Measurements from ENCODE around the gene KIAA2012.

The KIAA2012 gene

GRCh38 chr2:202122980-202123720, 50.1 kb downstream of the KIAA2012 start:
- no peak for TF ChIP-seq CTCF (IDR thresholded peaks at IDR 0.05; ENCODE audit: low read depth, low read length)
- DNase-seq (ENCODE audit: extremely low read depth, low read depth): no peak

- no peak for TF ChIP-seq CTCF (IDR thresholded peaks at IDR 0.05; ENCODE audit: low read depth, low read length)
- DNase-seq (ENCODE audit: extremely low read depth, low read depth): no peak
Observed at GRCh38 chr2:202124286-202124685, 51.2 kb downstream of the KIAA2012 start.

GRCh38 chr2:202127687-202128331, 54.8 kb downstream of the KIAA2012 start:
- no peak for TF ChIP-seq CTCF (IDR thresholded peaks at IDR 0.05; ENCODE audit: low read depth, low read length)
- no peak for DNase-seq (ENCODE audit: extremely low read depth, low read depth)

DNA sequence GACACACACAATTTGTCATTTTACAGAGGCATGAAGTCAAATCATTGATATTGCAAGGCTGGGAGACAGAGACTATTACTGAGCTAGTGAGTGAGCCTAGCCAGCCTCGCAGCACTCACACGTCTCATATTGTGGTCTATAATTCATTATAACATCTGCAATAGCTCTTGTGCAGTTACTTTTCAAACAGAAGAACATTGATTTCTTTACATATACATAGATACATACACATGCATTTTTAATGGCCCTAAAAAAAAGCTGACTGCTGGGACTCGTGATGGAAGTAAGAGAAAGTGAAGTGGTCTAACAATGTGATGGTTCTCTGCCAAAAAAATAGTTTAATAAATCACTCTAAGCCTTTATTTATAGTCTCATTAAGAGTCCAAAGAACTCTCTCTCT, 56.8 kb downstream of the KIAA2012 start:
- TF ChIP-seq CTCF (IDR thresholded peaks at IDR 0.05; ENCODE audit: low read depth, low read length): no peak
- DNase-seq (ENCODE audit: extremely low read depth, low read depth): no peak

- no peak for TF ChIP-seq CTCF (IDR thresholded peaks at IDR 0.05; ENCODE audit: low read depth, low read length)
- DNase-seq (ENCODE audit: extremely low read depth, low read depth): no peak
Observed at GRCh38 chr2:202133200-202133908, 60.3 kb downstream of the KIAA2012 start.

- no peak for DNase-seq (ENCODE audit: extremely low read depth, low read depth)
- TF ChIP-seq CTCF (IDR thresholded peaks at IDR 0.05; ENCODE audit: low read depth, low read length): no peak
Observed at GRCh38 chr2:202133909-202134265, 60.8 kb downstream of the KIAA2012 start.
